CD4-positive, alpha-beta T cell treated with Interleukin-17A for 1 hour (primary cell): ENCODE measurements around the gene TEX51.

Source experiments
- DNase-seq: peaks from one replicate; pipeline ENCODE4 v3.0.0-alpha.2; 2020

Gene TEX51

GRCh38 chr2:126898636-126899035 is at the start of gene TEX51:
Gene TEX51 (plus strand): TSS chr2:126898890. CDS start chr2:126898919, 29 bp downstream.
- no peak for DNase-seq

- DNase-seq, result no peak
Observed at GRCh38 chr2:126849054-126849453, 49.6 kb upstream of the TEX51 start.

GRCh38 chr2:126849486-126849885 is 49.2 kb upstream of the TEX51 start:
- no peak for DNase-seq

GRCh38 chr2:126849991-126850535 is 48.6 kb upstream of the TEX51 start:
- no peak for DNase-seq

GRCh38 chr2:126850940-126851339 is 47.8 kb upstream of the TEX51 start:
- DNase-seq, result no peak

GRCh38 chr2:126851756-126852155 is 46.9 kb upstream of the TEX51 start:
- no peak for DNase-seq

- no peak for DNase-seq
Observed at GRCh38 chr2:126852361-126852760, 46.3 kb upstream of the TEX51 start.

GRCh38 chr2:126855606-126856005 is 43.1 kb upstream of the TEX51 start:
- DNase-seq, result no peak

- DNase-seq, result no peak
Observed at GRCh38 chr2:126856403-126856802, 42.3 kb upstream of the TEX51 start.

- no peak for DNase-seq
Observed at GRCh38 chr2:126857502-126857901, 41.2 kb upstream of the TEX51 start.

- no peak for DNase-seq
Observed at GRCh38 chr2:126858013-126858412, 40.7 kb upstream of the TEX51 start.

- no peak for DNase-seq
Observed at GRCh38 chr2:126858436-126858835, 40.3 kb upstream of the TEX51 start.

- DNase-seq, result no peak
Observed at GRCh38 chr2:126858991-126859390, 39.7 kb upstream of the TEX51 start.

GRCh38 chr2:126859631-126860030 is 39.1 kb upstream of the TEX51 start:
- DNase-seq, result no peak

GRCh38 chr2:126860385-126860784 is 38.3 kb upstream of the TEX51 start:
- no peak for DNase-seq

- DNase-seq, result no peak
Observed at GRCh38 chr2:126862730-126863129, 36.0 kb upstream of the TEX51 start.

GRCh38 chr2:126863336-126864015 is 35.2 kb upstream of the TEX51 start:
- no peak for DNase-seq

- no peak for DNase-seq
Observed at GRCh38 chr2:126864861-126865260, 33.8 kb upstream of the TEX51 start.

GRCh38 chr2:126866451-126866850 is 32.2 kb upstream of the TEX51 start:
- no peak for DNase-seq

GRCh38 chr2:126874961-126875360 is 23.7 kb upstream of the TEX51 start:
- DNase-seq, result no peak

GRCh38 chr2:126876631-126877030 is 22.1 kb upstream of the TEX51 start:
- DNase-seq, result no peak

GRCh38 chr2:126877041-126877440 is 21.6 kb upstream of the TEX51 start:
- DNase-seq, result no peak

GRCh38 chr2:126877861-126878565 is 20.7 kb upstream of the TEX51 start:
- no peak for DNase-seq

GRCh38 chr2:126878601-126879000 is 20.1 kb upstream of the TEX51 start:
- DNase-seq, result no peak
